Activated CD4-positive, CD25-positive, alpha-beta regulatory T cell treated with anti-CD3 and anti-CD28 coated beads, Interleukin-2, amount 50 U/mL, for 24 hours (primary cell): ENCODE measurements around the gene PPCDC.
A peak's percentile ranks its signal among the peaks of the same experiment; 100 is the strongest.

Experiments
- ATAC-seq, 2 donors: fragments of 150-1000 bp; cut with Tn5 transposase; one replicate each; pipeline ENCODE4 v1.10.0; 2021; ENCODE audit warnings: mild to moderate bottlenecking in 1 of 2, moderate library complexity in 1 of 2

Gene PPCDC

GRCh38 chr15:75045332-75046015, 22.1 kb downstream of the PPCDC start:
- no peak for ATAC-seq

GRCh38 chr15:75048394-75048793, 25.0 kb downstream of the PPCDC start:
- ATAC-seq = no peak

GRCh38 chr15:75049392-75049791, 26.0 kb downstream of the PPCDC start:
- no peak for ATAC-seq

GRCh38 chr15:75050283-75050682, 26.9 kb downstream of the PPCDC start:
- ATAC-seq = no peak

- ATAC-seq = no peak
Measured at GRCh38 chr15:75051191-75051608, 27.8 kb downstream of the PPCDC start.

- no peak for ATAC-seq
Measured at GRCh38 chr15:75051711-75052110, 28.3 kb downstream of the PPCDC start.

- no peak for ATAC-seq
Measured at GRCh38 chr15:75052972-75053747, 29.8 kb downstream of the PPCDC start.

GRCh38 chr15:75053748-75054125, 30.3 kb downstream of the PPCDC start:
- ATAC-seq = no peak

GRCh38 chr15:75054172-75054897, 30.9 kb downstream of the PPCDC start:
- no peak for ATAC-seq

- no peak for ATAC-seq
Measured at GRCh38 chr15:75056036-75056435, 32.6 kb downstream of the PPCDC start.

GRCh38 chr15:75058127-75058905, 34.9 kb downstream of the PPCDC start:
- ATAC-seq = no peak

- ATAC-seq = no peak
Measured at GRCh38 chr15:75059607-75060006, 36.2 kb downstream of the PPCDC start.

GRCh38 chr15:75061272-75061671, 37.9 kb downstream of the PPCDC start:
- ATAC-seq = peak in 1 of 2 donors; percentile 59

GRCh38 chr15:75062706-75063105, 39.3 kb downstream of the PPCDC start:
- ATAC-seq = no peak

- no peak for ATAC-seq
Measured at GRCh38 chr15:75063338-75063737, 39.9 kb downstream of the PPCDC start.

- no peak for ATAC-seq
Measured at GRCh38 chr15:75063889-75064288, 40.5 kb downstream of the PPCDC start.

- ATAC-seq = no peak
Measured at GRCh38 chr15:75064846-75065245, 41.5 kb downstream of the PPCDC start.

GRCh38 chr15:75065467-75065850, 42.1 kb downstream of the PPCDC start:
- no peak for ATAC-seq

- ATAC-seq = no peak
Measured at GRCh38 chr15:75065851-75066509, 42.6 kb downstream of the PPCDC start.

- ATAC-seq = peak; percentile 66 to 75
Measured at GRCh38 chr15:75067123-75067830, 43.9 kb downstream of the PPCDC start.

- no peak for ATAC-seq
Measured at GRCh38 chr15:75068748-75069147, 45.4 kb downstream of the PPCDC start.
